B cell (primary cell): ENCODE results near the gene ACTR1B. TPM values are rescaled to one million over a fixed set of nuclear protein-coding genes. Genes with fewer than 3 reads are reported as not detected.

Source experiments
- ATAC-seq: fragments of 200-7000 bp; cut with Tn5 transposase; one replicate; pipeline ENCODE4 v1.10.0; 2021; ENCODE audit warnings: low read depth, mild to moderate bottlenecking, moderate number of reproducible peaks, moderate library complexity
- CTCF ChIA-PET: fragments of 350-600 bp; sonication (Branson Sonifier 250); formaldehyde crosslinking; loops from one replicate; lab custom pipeline; 2021; ENCODE audit warnings: antibody characterized with exemption, inconsistent platforms; lab: Charles Lee
- POLR2A ChIA-PET: fragments of 350-600 bp; sonication (Branson Sonifier 250); formaldehyde crosslinking; loops from one replicate; lab custom pipeline; 2021; ENCODE audit warnings: antibody characterized with exemption; lab: Charles Lee
- DNase-seq: peaks from one replicate; pipeline ENCODE4 v3.0.0; 2013
- H2AFZ ChIP-seq: 2 replicates; pipeline ENCODE4 v1.6.1; 2012; ENCODE audit warnings: mild to moderate bottlenecking, low read depth, low read length; ENCODE audit not compliant: insufficient read depth, poor library complexity, severe bottlenecking
- H3K27ac ChIP-seq, 2 donors: 1 replicate in 1 of 2; 2 replicates in 1 of 2; pipeline ENCODE4 v1.5.1; 2012 to 2013; ENCODE audit warnings: low read length in 2 of 2, mild to moderate bottlenecking in 2 of 2, moderate library complexity in 1 of 2
- H3K27me3 ChIP-seq, 4 experiments: fragments of 200-600 bp in 1 of 4; sonication (generic) in 1 of 4; replicated peaks in 1 of 4; 1 replicate in 2 of 4; 2 replicates in 2 of 4; pipeline versions ENCODE4 v1.6.1 to v1.7.0; 2013 to 2016; ENCODE audit warnings: low read length in 3 of 4, mild to moderate bottlenecking in 2 of 4, mixed read lengths in 1 of 4, moderate library complexity in 1 of 4; ENCODE audit not compliant: insufficient read depth in 4 of 4, control insufficient read depth in 3 of 4; ENCODE audit errors: control extremely low read depth in 1 of 4
- H3K36me3 ChIP-seq, 2 experiments: replicated peaks in 1 of 2; 1 replicate in 1 of 2; 2 replicates in 1 of 2; pipeline versions ENCODE4 v1.6.1 to v1.7.1; 2013; ENCODE audit warnings: low read length in 1 of 2; ENCODE audit not compliant: insufficient read depth in 2 of 2, control insufficient read depth in 1 of 2; ENCODE audit errors: control extremely low read depth in 1 of 2, extremely low read depth in 1 of 2
- H3K4me1 ChIP-seq, 2 donors: fragments of 200-600 bp in 1 of 2; sonication (generic) in 1 of 2; 1 replicate in 1 of 2; 2 replicates in 1 of 2; pipeline versions ENCODE4 v1.5.1 to v1.6.1; 2013 to 2017; ENCODE audit warnings: low read length in 2 of 2; ENCODE audit not compliant: control insufficient read depth in 2 of 2, insufficient read depth in 2 of 2
- H3K4me2 ChIP-seq: replicated peaks from 2 replicates; pipeline ENCODE3; 2012; ENCODE audit warnings: mild to moderate bottlenecking, low read depth, low read length; ENCODE audit not compliant: poor library complexity, severe bottlenecking
- H3K4me3 ChIP-seq, 5 experiments: fragments of 200-600 bp in 1 of 5; sonication (generic) in 1 of 5; 1 replicate in 3 of 5; 2 replicates in 2 of 5; pipeline versions ENCODE4 v1.5.1 to v1.7.0; 2011 to 2016; ENCODE audit warnings: low read length in 4 of 5, mild to moderate bottlenecking in 4 of 5, low read depth in 2 of 5, control low read depth in 1 of 5, moderate library complexity in 1 of 5; ENCODE audit not compliant: insufficient read depth in 1 of 5; ENCODE audit errors: control extremely low read depth in 1 of 5, extremely low read depth in 1 of 5
- H3K79me2 ChIP-seq: fragments of 200-600 bp; sonication (generic); one replicate; pipeline ENCODE4 v1.6.0; 2016; ENCODE audit warnings: low read length; ENCODE audit not compliant: control insufficient read depth, insufficient read depth
- H3K9ac ChIP-seq: fragments of 200-600 bp; sonication (generic); 2 replicates; pipeline ENCODE4 v1.6.1; 2017; ENCODE audit warnings: mild to moderate bottlenecking, low read length, moderate library complexity
- H3K9me3 ChIP-seq, 3 donors: one replicate each; pipeline versions ENCODE4 v1.6.1 to v1.7.1; 2013; ENCODE audit warnings: low read length in 2 of 3; ENCODE audit not compliant: control insufficient read depth in 2 of 3, insufficient read depth in 1 of 3; ENCODE audit errors: control extremely low read depth in 1 of 3
- H4K20me1 ChIP-seq: 2 replicates; pipeline ENCODE4 v1.6.0; 2012; ENCODE audit warnings: mild to moderate bottlenecking, low read length; ENCODE audit not compliant: insufficient read depth, control insufficient read depth, poor library complexity, severe bottlenecking
- H3K27ac Mint-ChIP-seq: one replicate; pipeline ENCODE4 v1.8.0; 2021; ENCODE audit warnings: mixed read lengths
- H3K27me3 Mint-ChIP-seq: one replicate; pipeline ENCODE4 v1.8.0; 2021; ENCODE audit warnings: mixed read lengths
- H3K4me1 Mint-ChIP-seq: one replicate; pipeline ENCODE4 v1.8.0; 2021; ENCODE audit warnings: mixed read lengths
- H3K4me3 Mint-ChIP-seq: one replicate; pipeline ENCODE4 v1.8.0; 2021; ENCODE audit warnings: mixed read lengths
- H3K9me3 Mint-ChIP-seq: one replicate; pipeline ENCODE4 v1.8.0; 2022; ENCODE audit warnings: mixed read lengths; ENCODE audit not compliant: insufficient read depth
- EZH2 ChIP-seq: IDR thresholded peaks from 2 replicates; pipeline ENCODE4 v1.6.1; 2012; ENCODE audit warnings: borderline replicate concordance, low read depth, mild to moderate bottlenecking, moderate library complexity, low read length; ENCODE audit not compliant: insufficient read depth, poor library complexity, severe bottlenecking
- WGBS: methylation state at CpG from one replicate; pipeline ENCODE4 v1.1.5; 2013; ENCODE audit warnings: missing lambda C conversion rate; ENCODE audit not compliant: insufficient coverage; 5-methylcytosine and 5-hydroxymethylcytosine counted together
- intact Hi-C: fragments of 100-400 bp; cut with micrococcal nuclease; formaldehyde crosslinking; loops from one replicate; pipeline ENCODE4 v1.10.0; 2022
- polyA plus RNA-seq: library from polyadenylated mRNA; depleted of rRNA; stranded (reverse); fragments of >200 nt; gene quantifications from 2 replicates; pipeline ENCODE4 v1.2.3, GENCODE V29; 2012
- total RNA-seq, 2 donors: library from RNA; stranded (reverse); fragments of 120-200 nt in 1 of 2; gene quantifications; 1 replicate in 1 of 2; 2 replicates in 1 of 2; pipeline versions ENCODE4 v1.2.3 to v1.2.4, GENCODE V29; 2013 to 2022
- TF ChIP-seq, protein P1 (sequence below): fragments of 200-600 bp; IDR thresholded peaks from one replicate; pipeline ENCODE4 v1.8.0; 2022; ENCODE audit warnings: antibody characterized with exemption, mild to moderate bottlenecking

ACTR1B gene
- total and polyA plus RNA-seq, 2 donors (not counting 1 experiment from before 2014, with no cell fraction given), result 69.0 to 143 TPM

- Histone ChIP-seq H4K20me1 (no peaks in the 10 kb centered on the region), H2AFZ (no peak overlapping the region), H3K79me2 (no peaks in the 10 kb centered on the region), H3K4me3 (no peak overlapping the region), H3K4me2 (no peak overlapping the region), H3K27me3 (no peaks in the 10 kb centered on the region), H3K4me1 (peaks cover 0 to 3% of the 10 kb centered on the region in 2 donors), H3K36me3 (no peaks in the 10 kb centered on the region), H3K9me3 (no peaks in the 10 kb centered on the region), H3K9ac (no peak overlapping the region), H3K27ac (no peak overlapping the region)
- ChIA-PET CTCF (interaction anchor here (0.8 to 7.1 kb wide), 8 partner anchors 9 to 105 kb away, joined by 3 to 164 read pairs (median 4); partner anchors contain the start of genes ACTR1B, ANKRD36B, C2orf92 and COX5B), POLR2A (no interaction called here)
- TF ChIP-seq, protein P1, sequence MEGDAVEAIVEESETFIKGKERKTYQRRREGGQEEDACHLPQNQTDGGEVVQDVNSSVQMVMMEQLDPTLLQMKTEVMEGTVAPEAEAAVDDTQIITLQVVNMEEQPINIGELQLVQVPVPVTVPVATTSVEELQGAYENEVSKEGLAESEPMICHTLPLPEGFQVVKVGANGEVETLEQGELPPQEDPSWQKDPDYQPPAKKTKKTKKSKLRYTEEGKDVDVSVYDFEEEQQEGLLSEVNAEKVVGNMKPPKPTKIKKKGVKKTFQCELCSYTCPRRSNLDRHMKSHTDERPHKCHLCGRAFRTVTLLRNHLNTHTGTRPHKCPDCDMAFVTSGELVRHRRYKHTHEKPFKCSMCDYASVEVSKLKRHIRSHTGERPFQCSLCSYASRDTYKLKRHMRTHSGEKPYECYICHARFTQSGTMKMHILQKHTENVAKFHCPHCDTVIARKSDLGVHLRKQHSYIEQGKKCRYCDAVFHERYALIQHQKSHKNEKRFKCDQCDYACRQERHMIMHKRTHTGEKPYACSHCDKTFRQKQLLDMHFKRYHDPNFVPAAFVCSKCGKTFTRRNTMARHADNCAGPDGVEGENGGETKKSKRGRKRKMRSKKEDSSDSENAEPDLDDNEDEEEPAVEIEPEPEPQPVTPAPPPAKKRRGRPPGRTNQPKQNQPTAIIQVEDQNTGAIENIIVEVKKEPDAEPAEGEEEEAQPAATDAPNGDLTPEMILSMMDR, result no peak
- no peak for TF ChIP-seq EZH2
- intact Hi-C loops, result no loop called here
- ATAC-seq (no peak), DNase-seq (no peak)
- Mint-ChIP-seq H3K27me3 (no peaks in the 10 kb centered on the region), H3K27ac (no peak overlapping the region), H3K9me3 (no peaks in the 10 kb centered on the region), H3K4me3 (no peak overlapping the region), H3K4me1 (peaks cover 8% of the 10 kb centered on the region)
- 100% methylated on average over 4 of the region's 5 CpGs for WGBS
Measured at GRCh38 chr2:97695744-97696143, 31.9 kb upstream of the ACTR1B start.

DNA sequence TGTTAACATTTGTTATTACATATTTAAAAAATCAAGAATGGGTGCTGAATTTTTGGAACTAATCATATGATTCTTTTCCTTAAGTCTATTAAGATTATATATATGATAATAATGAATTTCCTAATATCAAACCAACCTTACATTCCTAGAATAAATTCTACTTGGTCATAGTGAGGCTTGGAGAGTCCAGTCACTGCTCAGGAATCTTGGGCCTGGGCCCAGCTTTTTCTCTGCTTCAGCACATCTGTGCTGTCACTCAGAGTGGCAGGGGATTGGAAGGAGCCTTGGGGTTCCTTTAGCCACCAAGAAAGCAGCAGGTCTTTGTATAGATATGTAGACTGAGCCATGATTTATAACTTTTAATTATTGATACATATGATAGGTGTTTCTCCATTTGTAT is 29.6 kb upstream of the ACTR1B start:
- no peak for ATAC-seq
- POLR2A ChIA-PET, result no interaction called here
- no peak overlapping the region for H3K4me3 ChIP-seq
- CTCF ChIA-PET, result no interaction called here
- peaks cover 0 to 3% of the 10 kb centered on the region in 2 donors for H3K4me1 ChIP-seq
- no peaks in the 10 kb centered on the region for H4K20me1 ChIP-seq
- no peak overlapping the region for H3K9ac ChIP-seq
- H3K27me3 ChIP-seq, result no peaks in the 10 kb centered on the region
- Mint-ChIP-seq H3K9me3 (no peaks in the 10 kb centered on the region), H3K4me3 (no peak overlapping the region), H3K4me1 (peaks cover 8% of the 10 kb centered on the region), H3K27me3 (no peaks in the 10 kb centered on the region), H3K27ac (no peak overlapping the region)
- DNase-seq, result no peak
- H3K27ac ChIP-seq, result no peak overlapping the region
- H3K79me2 ChIP-seq, result no peaks in the 10 kb centered on the region
- no peaks in the 10 kb centered on the region for H3K36me3 ChIP-seq
- H2AFZ ChIP-seq, result no peak overlapping the region
- no peaks in the 10 kb centered on the region for H3K9me3 ChIP-seq
- intact Hi-C loops, result no loop called here
- H3K4me2 ChIP-seq, result no peak overlapping the region
- TF ChIP-seq EZH2, result no peak
- TF ChIP-seq, protein P1, result no peak
